Suprapubic skin (tissue), 4 donors: Measurements from ENCODE around the gene RBM19. TPM values are rescaled to one million over a fixed set of nuclear protein-coding genes. Genes with fewer than 3 reads are reported as not detected.

Experiments
- DNase-seq, 2 donors: peaks; one replicate each; pipeline ENCODE4 v3.0.0-alpha.2; 2019; ENCODE audit warnings: low spot score in 2 of 2
- H3K27ac ChIP-seq: fragments of 200-600 bp; sonication (generic); one replicate; pipeline ENCODE4 v1.5.1; 2019
- H3K27me3 ChIP-seq: fragments of 200-600 bp; sonication (generic); one replicate; pipeline ENCODE4 v1.5.1; 2019
- H3K36me3 ChIP-seq: fragments of 200-600 bp; sonication (generic); one replicate; pipeline ENCODE4 v1.5.1; 2019
- H3K4me1 ChIP-seq: fragments of 200-600 bp; sonication (generic); one replicate; pipeline ENCODE4 v1.5.1; 2019
- H3K4me3 ChIP-seq: fragments of 200-600 bp; sonication (generic); one replicate; pipeline ENCODE4 v1.5.1; 2019; ENCODE audit warnings: mild to moderate bottlenecking
- H3K9me3 ChIP-seq: fragments of 200-600 bp; sonication (generic); one replicate; pipeline ENCODE4 v1.5.1; 2019
- EP300 ChIP-seq: sonication (generic); formaldehyde crosslinking; IDR thresholded peaks from one replicate; pipeline ENCODE4 v1.6.1; 2017; ENCODE audit warnings: antibody characterized with exemption
- POLR2A ChIP-seq, 2 donors: fragments of 450-650 bp; IDR thresholded peaks; one replicate each; pipeline ENCODE4 v1.6.1; 2017; ENCODE audit warnings: antibody characterized with exemption in 2 of 2, mild to moderate bottlenecking in 2 of 2, moderate library complexity in 2 of 2
- POLR2AphosphoS5 ChIP-seq, 3 donors: sonication (generic); formaldehyde crosslinking; IDR thresholded peaks; one replicate each; pipeline ENCODE4 v1.6.1; 2017; ENCODE audit warnings: antibody characterized with exemption in 3 of 3
- WGBS: methylation state at CpG from one replicate; pipeline ENCODE4 v1.1.5; 2018; 5-methylcytosine and 5-hydroxymethylcytosine counted together
- total RNA-seq, 4 donors: library from RNA; depleted of rRNA; stranded (reverse); fragments of >200 nt; gene quantifications; one replicate each; pipeline ENCODE4 v1.1.0, GENCODE V29; 2016
- TF ChIP-seq, protein P1 (sequence below), 2 donors: fragments of 200-600 bp in 1 of 2; fragments of 450-650 bp in 1 of 2; sonication (generic) in 1 of 2; IDR thresholded peaks; one replicate each; pipeline ENCODE4 v1.5.1; 2016 to 2019; ENCODE audit warnings: antibody characterized with exemption in 2 of 2, mild to moderate bottlenecking in 1 of 2, moderate library complexity in 1 of 2

Gene RBM19
- total RNA-seq, 4 donors from 2014 or later = 26.8 to 51.4 (median 28.2) TPM

DNA sequence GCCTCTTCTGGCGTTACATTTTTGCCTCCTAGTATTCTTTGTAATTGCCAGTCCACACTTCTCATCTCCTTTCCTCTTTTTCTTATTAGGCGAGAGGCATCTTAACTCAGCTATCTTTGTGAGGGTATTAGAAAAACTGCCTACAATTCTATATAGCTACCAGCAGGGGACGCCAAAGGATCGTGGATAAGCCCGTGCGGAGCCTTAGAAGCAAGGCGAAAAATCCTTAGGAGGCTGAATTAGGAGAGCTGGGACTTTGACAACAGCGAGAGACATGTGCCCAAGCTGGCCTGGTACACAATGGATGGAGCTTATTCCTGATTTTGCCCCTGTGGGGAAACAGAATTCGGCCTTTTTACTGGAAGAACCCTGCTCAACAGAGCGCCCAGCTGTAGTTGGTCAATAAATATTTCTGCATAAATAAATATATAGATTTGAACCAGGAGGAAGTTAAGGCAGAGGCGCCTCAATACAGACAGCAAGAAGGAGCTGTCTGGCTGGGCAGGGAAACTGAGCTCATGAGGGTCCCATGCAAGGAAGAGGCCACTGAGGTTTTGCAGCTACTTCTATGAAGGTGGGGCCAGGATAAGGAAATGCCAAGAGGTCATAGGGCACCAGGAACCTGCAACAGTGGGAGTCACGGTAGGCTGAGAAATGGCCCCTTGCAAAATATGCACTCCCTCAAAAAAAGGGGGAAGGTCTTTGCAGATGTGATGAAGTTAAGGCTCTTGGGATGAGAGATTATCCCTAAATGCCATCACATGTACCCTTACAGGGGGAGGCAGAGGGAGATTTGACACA is 14.6 kb upstream of the RBM19 start:
- Histone ChIP-seq H3K4me1 (no peaks in the 10 kb centered on the region), H3K27me3 (peaks cover 31% of the 10 kb centered on the region), H3K9me3 (no peaks in the 10 kb centered on the region), H3K4me3 (no peak overlapping the region), H3K27ac (no peak overlapping the region), H3K36me3 (no peaks in the 10 kb centered on the region)
- 19% methylated on average over 12 of the region's 12 CpGs for WGBS
- no peak for TF ChIP-seq POLR2AphosphoS5 (IDR thresholded peaks at IDR 0.05)
- TF ChIP-seq, protein P1, sequence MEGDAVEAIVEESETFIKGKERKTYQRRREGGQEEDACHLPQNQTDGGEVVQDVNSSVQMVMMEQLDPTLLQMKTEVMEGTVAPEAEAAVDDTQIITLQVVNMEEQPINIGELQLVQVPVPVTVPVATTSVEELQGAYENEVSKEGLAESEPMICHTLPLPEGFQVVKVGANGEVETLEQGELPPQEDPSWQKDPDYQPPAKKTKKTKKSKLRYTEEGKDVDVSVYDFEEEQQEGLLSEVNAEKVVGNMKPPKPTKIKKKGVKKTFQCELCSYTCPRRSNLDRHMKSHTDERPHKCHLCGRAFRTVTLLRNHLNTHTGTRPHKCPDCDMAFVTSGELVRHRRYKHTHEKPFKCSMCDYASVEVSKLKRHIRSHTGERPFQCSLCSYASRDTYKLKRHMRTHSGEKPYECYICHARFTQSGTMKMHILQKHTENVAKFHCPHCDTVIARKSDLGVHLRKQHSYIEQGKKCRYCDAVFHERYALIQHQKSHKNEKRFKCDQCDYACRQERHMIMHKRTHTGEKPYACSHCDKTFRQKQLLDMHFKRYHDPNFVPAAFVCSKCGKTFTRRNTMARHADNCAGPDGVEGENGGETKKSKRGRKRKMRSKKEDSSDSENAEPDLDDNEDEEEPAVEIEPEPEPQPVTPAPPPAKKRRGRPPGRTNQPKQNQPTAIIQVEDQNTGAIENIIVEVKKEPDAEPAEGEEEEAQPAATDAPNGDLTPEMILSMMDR (IDR thresholded peaks at IDR 0.05) = peak; percentile 60 to 73
- DNase-seq = no peak

DNA sequence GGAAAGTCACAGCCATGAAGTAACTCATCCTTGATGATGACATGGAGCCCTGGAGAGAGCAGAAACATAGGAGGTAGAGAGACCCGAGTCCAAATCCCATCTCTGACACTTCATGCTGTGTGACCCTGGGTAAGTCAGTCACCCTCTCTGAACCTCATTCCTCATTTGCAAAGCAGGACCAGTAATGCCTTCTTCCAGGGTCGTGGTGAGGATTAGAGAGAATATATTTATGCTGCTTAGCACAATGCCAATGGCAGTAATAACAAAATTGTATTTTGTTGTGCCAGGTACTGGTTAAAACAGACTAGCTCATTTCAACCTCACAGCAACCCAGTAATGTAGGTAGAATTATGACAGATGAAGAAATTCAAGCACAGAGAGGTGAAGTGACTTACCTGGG is 13.9 kb upstream of the RBM19 start:
- Histone ChIP-seq H3K27ac (no peak overlapping the region), H3K4me1 (no peaks in the 10 kb centered on the region), H3K4me3 (no peak overlapping the region), H3K36me3 (no peaks in the 10 kb centered on the region), H3K27me3 (peaks cover 37% of the 10 kb centered on the region), H3K9me3 (no peaks in the 10 kb centered on the region)
- no peak for TF ChIP-seq EP300
- TF ChIP-seq, protein P1 (IDR thresholded peaks at IDR 0.05) = no peak
- no peak for TF ChIP-seq POLR2AphosphoS5 (IDR thresholded peaks at IDR 0.05)
- TF ChIP-seq POLR2A (IDR thresholded peaks at IDR 0.05) = no peak
- WGBS = 68% methylated on average over 2 of the region's 2 CpGs
- no peak for DNase-seq

DNA sequence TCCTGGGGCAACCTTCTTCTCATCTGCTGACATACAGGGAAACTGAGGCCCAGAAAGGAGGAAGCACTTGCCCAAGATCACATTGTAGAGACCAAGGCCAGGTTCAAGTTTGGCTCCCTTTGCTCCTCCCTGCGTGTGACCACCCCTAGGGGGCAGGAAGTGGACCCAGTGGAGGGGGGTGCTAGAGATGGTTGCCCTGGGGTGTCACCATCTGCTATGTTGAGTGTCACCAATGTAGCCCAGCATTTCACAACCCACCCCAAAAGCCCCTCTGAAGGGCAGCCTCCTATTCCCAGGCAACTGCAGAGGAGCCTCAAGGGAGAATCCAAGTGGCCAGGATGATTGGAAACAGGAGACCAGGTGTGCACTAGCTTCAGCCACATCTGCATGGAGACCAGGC is 12.0 kb upstream of the RBM19 start:
- Histone ChIP-seq H3K27me3 (peaks cover 54% of the 10 kb centered on the region), H3K4me3 (no peak overlapping the region), H3K36me3 (no peaks in the 10 kb centered on the region), H3K4me1 (no peaks in the 10 kb centered on the region), H3K9me3 (no peaks in the 10 kb centered on the region), H3K27ac (no peak overlapping the region)
- no peak for DNase-seq
- TF ChIP-seq EP300 (no peak), POLR2A (IDR thresholded peaks at IDR 0.05) (no peak), POLR2AphosphoS5 (IDR thresholded peaks at IDR 0.05) (no peak)
- TF ChIP-seq, protein P1 (IDR thresholded peaks at IDR 0.05) = no peak
- 38% methylated on average over 1 of the region's 1 CpG for WGBS

DNA sequence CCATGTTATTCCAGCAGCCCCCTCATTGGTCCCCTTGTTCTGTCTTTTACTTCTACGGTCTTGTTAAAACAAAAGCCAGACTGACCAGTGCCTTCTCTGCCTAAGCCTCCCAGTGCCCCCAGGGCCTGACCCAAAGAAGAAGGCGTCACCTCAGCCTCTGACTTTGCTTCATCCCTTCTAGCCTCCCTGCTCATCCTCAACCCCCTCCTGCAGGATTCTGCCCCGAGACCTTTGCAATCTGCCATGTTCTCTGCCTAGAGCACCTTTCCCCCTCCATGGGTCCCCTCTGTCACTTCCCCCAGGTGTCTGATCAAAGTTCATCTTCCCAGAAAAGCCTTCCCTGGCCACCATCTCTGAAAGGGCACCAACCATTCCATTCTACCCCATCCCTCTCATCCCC is 7.9 kb upstream of the RBM19 start:
- Histone ChIP-seq H3K27me3 (peaks cover 49% of the 10 kb centered on the region), H3K4me3 (no peak overlapping the region), H3K36me3 (no peaks in the 10 kb centered on the region), H3K4me1 (no peaks in the 10 kb centered on the region), H3K27ac (no peak overlapping the region), H3K9me3 (no peaks in the 10 kb centered on the region)
- no peak for DNase-seq
- WGBS = 67% methylated on average over 3 of the region's 3 CpGs
- TF ChIP-seq EP300 (no peak), POLR2A (IDR thresholded peaks at IDR 0.05) (no peak), POLR2AphosphoS5 (IDR thresholded peaks at IDR 0.05) (no peak)
- TF ChIP-seq, protein P1 (IDR thresholded peaks at IDR 0.05) = no peak

DNA sequence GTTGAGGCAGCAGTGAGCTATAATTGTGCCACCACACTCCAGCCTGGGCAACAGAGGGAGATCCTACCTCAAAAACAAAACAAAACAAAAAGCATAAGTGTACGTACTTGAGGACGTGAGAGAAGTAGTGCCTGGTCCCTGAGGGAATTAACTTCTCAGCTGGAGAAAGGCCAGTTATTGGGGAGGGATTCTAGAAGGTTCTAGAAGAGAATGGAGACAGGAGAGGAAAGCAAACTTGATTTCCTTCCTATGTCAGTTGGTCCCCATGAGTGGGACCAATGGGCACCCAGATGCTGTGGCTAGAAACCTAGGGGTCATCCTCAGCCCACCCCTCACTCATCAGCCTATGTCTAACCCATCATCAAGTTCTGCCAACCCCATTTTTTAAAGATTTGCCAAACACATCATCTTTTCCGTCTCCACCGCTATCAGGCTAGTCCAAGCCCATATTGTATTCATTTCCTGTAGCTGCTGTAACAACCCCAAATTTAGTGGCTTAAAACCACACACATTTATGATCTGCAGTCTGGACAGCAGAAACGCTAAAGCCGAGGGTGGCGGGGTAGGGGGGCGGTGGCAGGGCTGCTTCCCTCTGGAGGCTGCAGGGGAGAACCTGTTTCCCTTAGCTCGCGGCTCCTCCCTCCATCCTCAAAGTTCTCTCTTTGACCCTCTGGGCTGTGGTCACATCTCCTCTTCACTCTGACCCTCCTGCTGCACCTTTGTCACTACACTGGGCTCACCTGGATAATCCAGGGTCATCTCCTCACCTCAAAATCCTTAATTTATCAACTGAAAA is 7.2 kb upstream of the RBM19 start:
- no peaks in the 10 kb centered on the region for H3K9me3 ChIP-seq
- H3K4me3 ChIP-seq = no peak overlapping the region
- WGBS = 52% methylated on average over 10 of the region's 10 CpGs
- TF ChIP-seq POLR2A (IDR thresholded peaks at IDR 0.05) (no peak), POLR2AphosphoS5 (IDR thresholded peaks at IDR 0.05) (no peak), EP300 (no peak)
- TF ChIP-seq, protein P1 (IDR thresholded peaks at IDR 0.05) = no peak
- H3K27me3 ChIP-seq = peaks cover 43% of the 10 kb centered on the region
- H3K27ac ChIP-seq = no peak overlapping the region
- no peaks in the 10 kb centered on the region for H3K4me1 ChIP-seq
- no peaks in the 10 kb centered on the region for H3K36me3 ChIP-seq
- no peak for DNase-seq
